H9 (cell line): ENCODE data around the gene SLC7A4. TPM values are rescaled to one million over a fixed set of nuclear protein-coding genes. Genes with fewer than 3 reads are reported as not detected.

Experiments used
- DNase-seq: peaks from one replicate; pipeline ENCODE4 v3.0.0-alpha.2; 2017
- H2AFZ ChIP-seq: one replicate; pipeline ENCODE4 v1.6.1; 2013; ENCODE audit warnings: mild to moderate bottlenecking, low read length, control low read depth, moderate library complexity
- H2AK5ac ChIP-seq: 2 replicates; pipeline ENCODE4 v1.6.1; 2013; ENCODE audit warnings: low read length, control low read depth, mixed read lengths; ENCODE audit not compliant: insufficient read length
- H2BK120ac ChIP-seq: one replicate; pipeline ENCODE4 v1.6.1; 2013; ENCODE audit warnings: low read depth, mild to moderate bottlenecking, low read length, control low read depth, inconsistent platforms; ENCODE audit not compliant: poor library complexity, severe bottlenecking
- H2BK12ac ChIP-seq: 2 replicates; pipeline ENCODE4 v1.6.1; 2013; ENCODE audit warnings: low read length, control low read depth, mixed read lengths, low read depth; ENCODE audit not compliant: insufficient read length
- H2BK15ac ChIP-seq: 2 replicates; pipeline ENCODE4 v1.6.1; 2013; ENCODE audit warnings: low read depth, low read length, control low read depth
- H2BK20ac ChIP-seq: one replicate; pipeline ENCODE4 v1.6.1; 2013; ENCODE audit warnings: low read depth, mild to moderate bottlenecking, low read length, control low read depth, inconsistent platforms; ENCODE audit not compliant: poor library complexity, severe bottlenecking
- H2BK5ac ChIP-seq: 2 replicates; pipeline ENCODE4 v1.6.1; 2013; ENCODE audit warnings: low read length, control low read depth, mixed read lengths; ENCODE audit not compliant: insufficient read length
- H3K14ac ChIP-seq: 2 replicates; pipeline ENCODE4 v1.6.1; 2013; ENCODE audit warnings: low read length, control low read depth; ENCODE audit not compliant: insufficient read depth
- H3K18ac ChIP-seq: 2 replicates; pipeline ENCODE4 v1.6.1; 2013; ENCODE audit warnings: low read depth, mild to moderate bottlenecking, mixed read lengths, low read length, control low read depth; ENCODE audit not compliant: insufficient read length
- H3K23ac ChIP-seq: 2 replicates; pipeline ENCODE4 v1.6.1; 2013; ENCODE audit warnings: low read length, control low read depth, mixed read lengths, low read depth; ENCODE audit not compliant: insufficient read length
- H3K23me2 ChIP-seq: 2 replicates; pipeline ENCODE4 v1.6.1; 2013; ENCODE audit warnings: low read depth, mild to moderate bottlenecking, mixed read lengths, low read length, control low read depth; ENCODE audit not compliant: insufficient read length, poor library complexity, severe bottlenecking
- H3K27ac ChIP-seq: 2 replicates; pipeline ENCODE4 v1.5.1; 2013; ENCODE audit warnings: low read length, control low read depth, mixed read lengths, low read depth; ENCODE audit not compliant: insufficient read length
- H3K27me3 ChIP-seq: 2 replicates; pipeline ENCODE4 v1.6.1; 2013; ENCODE audit warnings: low read length, control low read depth, inconsistent platforms; ENCODE audit not compliant: insufficient read depth
- H3K4ac ChIP-seq: 2 replicates; pipeline ENCODE4 v1.6.1; 2013; ENCODE audit warnings: low read depth, mild to moderate bottlenecking, control low read depth, inconsistent platforms, low read length, moderate library complexity
- H3K4me1 ChIP-seq: 2 replicates; pipeline ENCODE4 v1.6.1; 2013; ENCODE audit warnings: low read length, control low read depth, inconsistent platforms; ENCODE audit not compliant: insufficient read depth
- H3K4me2 ChIP-seq: 2 replicates; pipeline ENCODE4 v1.6.1; 2013; ENCODE audit warnings: low read length, control low read depth, mixed read lengths; ENCODE audit not compliant: insufficient read length, insufficient read depth
- H3K56ac ChIP-seq: 2 replicates; pipeline ENCODE4 v1.6.1; 2013; ENCODE audit warnings: low read depth, mild to moderate bottlenecking, mixed read lengths, low read length, control low read depth; ENCODE audit not compliant: insufficient read length
- H3K79me1 ChIP-seq: 2 replicates; pipeline ENCODE4 v1.6.1; 2013; ENCODE audit warnings: low read depth, mild to moderate bottlenecking, moderate library complexity, low read length, control low read depth, inconsistent platforms; ENCODE audit not compliant: insufficient read depth, poor library complexity, severe bottlenecking
- H3K79me2 ChIP-seq: 2 replicates; pipeline ENCODE4 v1.6.1; 2013; ENCODE audit warnings: low read length, control low read depth, inconsistent platforms; ENCODE audit not compliant: insufficient read depth
- H3K9ac ChIP-seq: 2 replicates; pipeline ENCODE4 v1.6.1; 2013; ENCODE audit warnings: low read length, control low read depth, mixed read lengths; ENCODE audit not compliant: insufficient read length; ENCODE audit errors: extremely low read depth
- H3K9me3 ChIP-seq: one replicate; pipeline ENCODE4 v1.6.1; 2013; ENCODE audit warnings: low read depth, low read length, inconsistent platforms; ENCODE audit not compliant: control insufficient read depth
- H3T11ph ChIP-seq: one replicate; pipeline ENCODE4 v1.6.1; 2013; ENCODE audit warnings: mild to moderate bottlenecking, low read length, control low read depth, inconsistent platforms
- H4K20me1 ChIP-seq: one replicate; pipeline ENCODE4 v1.6.1; 2013; ENCODE audit not compliant: control insufficient read depth, insufficient read length, insufficient read depth
- H4K5ac ChIP-seq: 2 replicates; pipeline ENCODE4 v1.6.1; 2013; ENCODE audit warnings: low read depth, mild to moderate bottlenecking, mixed read lengths, low read length, control low read depth; ENCODE audit not compliant: insufficient read length
- H4K8ac ChIP-seq: replicated peaks from 2 replicates; pipeline ENCODE4 v1.6.1; 2013; ENCODE audit warnings: low read length, control low read depth, mixed read lengths, low read depth; ENCODE audit not compliant: insufficient read length
- H4K91ac ChIP-seq: 2 replicates; pipeline ENCODE4 v1.6.1; 2013; ENCODE audit warnings: low read depth, mild to moderate bottlenecking, moderate library complexity, mixed read lengths, low read length, control low read depth; ENCODE audit not compliant: insufficient read length
- H3K27ac Mint-ChIP-seq, 3 experiments: 2 replicates in 2 of 3; 3 replicates in 1 of 3; pipeline ENCODE4 v1.8.0; 2020 to 2021; ENCODE audit warnings: mixed read lengths in 3 of 3, mild to moderate bottlenecking in 1 of 3, moderate library complexity in 1 of 3
- H3K27me3 Mint-ChIP-seq: 2 replicates; pipeline ENCODE4 v1.8.0; 2021; ENCODE audit warnings: low read depth, mild to moderate bottlenecking, moderate library complexity, mixed read lengths
- H3K36me3 Mint-ChIP-seq, 3 experiments: 2 replicates in 2 of 3; 3 replicates in 1 of 3; pipeline ENCODE4 v1.8.0; 2020 to 2021; ENCODE audit warnings: low read depth in 3 of 3, mixed read lengths in 3 of 3; ENCODE audit not compliant: insufficient read depth in 1 of 3
- H3K4me1 Mint-ChIP-seq, 2 experiments: 2 replicates each; pipeline ENCODE4 v1.8.0; 2020; ENCODE audit warnings: mixed read lengths in 2 of 2
- H3K4me3 Mint-ChIP-seq, 2 experiments: 2 replicates in 1 of 2; 3 replicates in 1 of 2; pipeline ENCODE4 v1.8.0; 2020 to 2021; ENCODE audit warnings: mild to moderate bottlenecking in 2 of 2, mixed read lengths in 2 of 2, moderate library complexity in 1 of 2
- H3K9me3 Mint-ChIP-seq, 2 experiments: 2 replicates in 1 of 2; 3 replicates in 1 of 2; pipeline ENCODE4 v1.8.0; 2020; ENCODE audit warnings: mild to moderate bottlenecking in 2 of 2, mixed read lengths in 2 of 2, moderate library complexity in 1 of 2
- CTCF ChIP-seq: fragments of 200-600 bp; sonication (generic); conservative IDR thresholded peaks from 3 replicates; pipeline ENCODE4 v1.8.0; 2021; ENCODE audit warnings: antibody characterized with exemption, mild to moderate bottlenecking
- WGBS: extraction: QIAGEN DNeasy Blood & Tissue Kit; methylation state at CpG from one replicate; pipeline ENCODE4 v1.1.7; 2013; ENCODE audit warnings: missing lambda C conversion rate, low lambda C conversion rate, mixed read lengths; ENCODE audit not compliant: insufficient read length; ENCODE audit errors: extremely low coverage; 5-methylcytosine and 5-hydroxymethylcytosine counted together
- total RNA-seq: library from RNA; stranded (reverse); gene quantifications from 2 replicates; pipeline ENCODE4 v1.2.1, GENCODE V29; 2021

The SLC7A4 gene
- total RNA-seq, 1 experiment from 2014 or later: 0.09 TPM

GRCh38 chr22:21026783-21027692, 5.3 kb downstream of the SLC7A4 start:
- Histone ChIP-seq H2BK20ac (no peak overlapping the region), H3K9ac (no peak overlapping the region), H4K5ac (no peak overlapping the region), H4K20me1 (no peaks in the 10 kb centered on the region), H2AK5ac (no peak overlapping the region), H3K23me2 (no peaks in the 10 kb centered on the region), H3K79me1 (no peaks in the 10 kb centered on the region), H3K18ac (no peak overlapping the region), H2BK5ac (no peak overlapping the region), H3K4ac (no peak overlapping the region), H3K79me2 (no peaks in the 10 kb centered on the region), H3K9me3 (no peaks in the 10 kb centered on the region), H2AFZ (no peak overlapping the region), H3K23ac (no peak overlapping the region), H3K4me2 (no peak overlapping the region), H4K91ac (no peak overlapping the region), H3T11ph (no peak overlapping the region), H3K56ac (no peak overlapping the region), H4K8ac (no peak overlapping the region), H2BK120ac (no peak overlapping the region), H3K4me1 (no peaks in the 10 kb centered on the region; the same call in 1 of the 2 replicates), H2BK15ac (no peak overlapping the region), H2BK12ac (no peak overlapping the region), H3K14ac (no peak overlapping the region; the same call in 1 of the 2 replicates), H3K27me3 (no peaks in the 10 kb centered on the region; the same call in 1 of the 2 replicates), H3K27ac (no peak overlapping the region)
- no CpG with 5 or more reads among the region's 14 CpGs for WGBS
- no peak overlapping the region; a peak in 1 of 7 replicates for H3K27ac Mint-ChIP-seq
- TF ChIP-seq CTCF: no peak
- H3K4me1 Mint-ChIP-seq: peaks cover 10 to 18% of the 10 kb centered on the region in 2 experiments
- no peak for DNase-seq
- no peak overlapping the region for H3K4me3 Mint-ChIP-seq
- no peaks in the 10 kb centered on the region for H3K36me3 Mint-ChIP-seq
- H3K27me3 Mint-ChIP-seq: peaks cover 28% of the 10 kb centered on the region
- H3K9me3 Mint-ChIP-seq: no peaks in the 10 kb centered on the region
